ENCODE measurements around the gene TYRP1.

GRCh38 chr9:12695474-12695873 lies 2.3 kb downstream of the TYRP1 start:
- TF ChIP-seq YY1 (IDR thresholded peaks at IDR 0.05; ENCODE audit: insufficient read depth, insufficient read length) (no peak), SUZ12 (IDR thresholded peaks at IDR 0.05; ENCODE audit: extremely low read depth, insufficient read depth, insufficient read length) (no peak), ZNF274 (IDR thresholded peaks at IDR 0.05; ENCODE audit: low read depth, low read length) (no peak)

Data from NT2/D1 (cell line).